HG03439 (cell line): Measurements from ENCODE around the gene PHF21A.

Source experiments
- ATAC-seq: cut with Tn5 transposase; IDR thresholded peaks from one replicate; pipeline ENCODE4 v1.9.1; 2021; ENCODE audit warnings: mild to moderate bottlenecking, moderate library complexity; ENCODE audit not compliant: unreplicated experiment

The PHF21A gene

GRCh38 chr11:45887587-45887986, 233.7 kb downstream of the PHF21A start:
- ATAC-seq: no peak

GRCh38 chr11:45886816-45887520, 234.3 kb downstream of the PHF21A start:
- ATAC-seq: no peak

GRCh38 chr11:45885921-45886721, 235.1 kb downstream of the PHF21A start:
- no peak for ATAC-seq

- peak; percentile 59 for ATAC-seq
Observed at GRCh38 chr11:45885274-45885920, 235.9 kb downstream of the PHF21A start, which contains the start of gene MAPK8IP1. Gene MAPK8IP1 (plus strand): TSS chr11:45885651. CDS start chr11:45885821, 170 bp downstream.

GRCh38 chr11:45884596-45885185, 236.6 kb downstream of the PHF21A start:
- ATAC-seq: no peak
